EH (cell line): ENCODE data around the gene MEG3.
"Not testable (repeated sequence)": the region's sequence is repeated elsewhere in the genome, so short reads cannot be mapped to it uniquely, and the experiment has no call there.

Source experiments
- DNase-seq: peaks from one replicate; pipeline ENCODE4 v3.0.0-alpha.2; 2015; ENCODE audit warnings: low read depth

MEG3 gene

GRCh38 chr14:100789460-100790417, 36.2 kb upstream of the MEG3 start:
- DNase-seq: no peak

GRCh38 chr14:100790502-100791347, 35.2 kb upstream of the MEG3 start:
- peak; percentile 3 for DNase-seq

GRCh38 chr14:100791348-100791735, 34.6 kb upstream of the MEG3 start:
- DNase-seq: no peak

GRCh38 chr14:100791995-100792394, 33.9 kb upstream of the MEG3 start:
- no peak for DNase-seq

GRCh38 chr14:100796946-100797345, 29.0 kb upstream of the MEG3 start:
- DNase-seq: no peak

GRCh38 chr14:100800041-100800440, 25.9 kb upstream of the MEG3 start:
- no peak for DNase-seq

GRCh38 chr14:100801433-100801832, 24.5 kb upstream of the MEG3 start:
- DNase-seq: not testable (repeated sequence)

- DNase-seq: no peak
Observed at GRCh38 chr14:100802179-100802578, 23.7 kb upstream of the MEG3 start.

GRCh38 chr14:100802766-100803165, 23.2 kb upstream of the MEG3 start:
- DNase-seq: no peak

- DNase-seq: no peak
Observed at GRCh38 chr14:100803226-100803625, 22.7 kb upstream of the MEG3 start.

- no peak for DNase-seq
Observed at GRCh38 chr14:100803676-100804075, 22.2 kb upstream of the MEG3 start.

GRCh38 chr14:100804138-100804537, 21.8 kb upstream of the MEG3 start:
- DNase-seq: no peak

GRCh38 chr14:100804558-100805309, 21.2 kb upstream of the MEG3 start:
- DNase-seq: no peak

- no peak for DNase-seq
Observed at GRCh38 chr14:100806386-100806785, 19.5 kb upstream of the MEG3 start.

GRCh38 chr14:100807496-100807895, 18.4 kb upstream of the MEG3 start:
- no peak for DNase-seq

GRCh38 chr14:100807979-100808734, 17.8 kb upstream of the MEG3 start:
- DNase-seq: no peak

GRCh38 chr14:100810435-100810834, 15.5 kb upstream of the MEG3 start:
- DNase-seq: no peak

GRCh38 chr14:100810861-100811461, 15.0 kb upstream of the MEG3 start:
- peak; percentile 49 for DNase-seq

GRCh38 chr14:100813291-100813690, 12.6 kb upstream of the MEG3 start:
- no peak for DNase-seq

- peak; percentile 74 for DNase-seq
Observed at GRCh38 chr14:100815478-100816285, 10.2 kb upstream of the MEG3 start.
